ENCODE measurements around the gene BEST4.

GRCh38 chr1:44826375-44827196, 38.6 kb upstream of the BEST4 start:
- TF ChIP-seq, protein P1, sequence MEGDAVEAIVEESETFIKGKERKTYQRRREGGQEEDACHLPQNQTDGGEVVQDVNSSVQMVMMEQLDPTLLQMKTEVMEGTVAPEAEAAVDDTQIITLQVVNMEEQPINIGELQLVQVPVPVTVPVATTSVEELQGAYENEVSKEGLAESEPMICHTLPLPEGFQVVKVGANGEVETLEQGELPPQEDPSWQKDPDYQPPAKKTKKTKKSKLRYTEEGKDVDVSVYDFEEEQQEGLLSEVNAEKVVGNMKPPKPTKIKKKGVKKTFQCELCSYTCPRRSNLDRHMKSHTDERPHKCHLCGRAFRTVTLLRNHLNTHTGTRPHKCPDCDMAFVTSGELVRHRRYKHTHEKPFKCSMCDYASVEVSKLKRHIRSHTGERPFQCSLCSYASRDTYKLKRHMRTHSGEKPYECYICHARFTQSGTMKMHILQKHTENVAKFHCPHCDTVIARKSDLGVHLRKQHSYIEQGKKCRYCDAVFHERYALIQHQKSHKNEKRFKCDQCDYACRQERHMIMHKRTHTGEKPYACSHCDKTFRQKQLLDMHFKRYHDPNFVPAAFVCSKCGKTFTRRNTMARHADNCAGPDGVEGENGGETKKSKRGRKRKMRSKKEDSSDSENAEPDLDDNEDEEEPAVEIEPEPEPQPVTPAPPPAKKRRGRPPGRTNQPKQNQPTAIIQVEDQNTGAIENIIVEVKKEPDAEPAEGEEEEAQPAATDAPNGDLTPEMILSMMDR (IDR thresholded peaks at IDR 0.05) = no peak
- TF ChIP-seq POLR2A (IDR thresholded peaks at IDR 0.05) = no peak

Data from stomach (tissue), 4 donors.